Left renal cortex interstitium (tissue), 4 donors: ENCODE data around the gene SALL4. TPM values are rescaled to one million over a fixed set of nuclear protein-coding genes. Genes with fewer than 3 reads are reported as not detected.
"Not testable (repeated sequence)": the region's sequence is repeated elsewhere in the genome, so short reads cannot be mapped to it uniquely, and the experiment has no call there.

Experiments
- DNase-seq, 4 donors: peaks; one replicate each; pipeline ENCODE4 v3.0.0-alpha.2; 2013; ENCODE audit warnings: low read depth in 4 of 4, low spot score in 2 of 4, missing footprints in 1 of 4
- polyA plus RNA-seq, 4 donors: library from polyadenylated mRNA; unstranded; fragments of 120-200 nt; gene quantifications; one replicate each; pipeline ENCODE4 v1.2.1, GENCODE V29; 2013; ENCODE audit not compliant: insufficient read length in 4 of 4

Gene SALL4
- polyA plus RNA-seq, 4 donors: 4.0 to 12.9 (median 8.0) TPM

- DNase-seq: no peak
Measured at GRCh38 chr20:51767867-51768758, 34.2 kb downstream of the SALL4 start, which contains the start of gene ATP9A. TSS of gene ATP9A (minus strand) at chr20:51768390. CDS start at chr20:51768369, 21 bp downstream.

- peak in 2 of 4 donors; percentile 58 to 68 for DNase-seq
Measured at GRCh38 chr20:51766994-51767866, 35.1 kb downstream of the SALL4 start.

GRCh38 chr20:51765381-51765780 lies 36.9 kb downstream of the SALL4 start:
- not testable (repeated sequence) for DNase-seq

GRCh38 chr20:51763965-51764602 lies 38.2 kb downstream of the SALL4 start:
- DNase-seq: no peak

GRCh38 chr20:51760905-51761546 lies 41.3 kb downstream of the SALL4 start:
- DNase-seq: no peak

GRCh38 chr20:51759769-51760510 lies 42.4 kb downstream of the SALL4 start:
- no peak for DNase-seq

GRCh38 chr20:51758978-51759544 lies 43.3 kb downstream of the SALL4 start:
- no peak for DNase-seq

- DNase-seq: no peak
Measured at GRCh38 chr20:51757226-51757625, 45.1 kb downstream of the SALL4 start.

GRCh38 chr20:51756653-51757052 lies 45.7 kb downstream of the SALL4 start:
- no peak for DNase-seq

GRCh38 chr20:51753220-51753619 lies 49.1 kb downstream of the SALL4 start:
- DNase-seq: not testable (repeated sequence)

- no peak for DNase-seq
Measured at GRCh38 chr20:51752343-51752951, 49.9 kb downstream of the SALL4 start.

- no peak for DNase-seq
Measured at GRCh38 chr20:51750770-51751388, 51.4 kb downstream of the SALL4 start.

GRCh38 chr20:51750037-51750769 lies 52.1 kb downstream of the SALL4 start:
- DNase-seq: no peak

- DNase-seq: no peak
Measured at GRCh38 chr20:51749674-51750036, 52.7 kb downstream of the SALL4 start.

GRCh38 chr20:51747182-51747911 lies 55.0 kb downstream of the SALL4 start:
- no peak for DNase-seq

GRCh38 chr20:51745804-51746203 lies 56.5 kb downstream of the SALL4 start:
- DNase-seq: no peak

GRCh38 chr20:51740838-51741237 lies 61.5 kb downstream of the SALL4 start:
- DNase-seq: no peak
